Measurements from ENCODE around the gene ACBD4.
"Not testable (repeated sequence)": the region's sequence is repeated elsewhere in the genome, so short reads cannot be mapped to it uniquely, and the experiment has no call there.

The ACBD4 gene

GRCh38 chr17:45118691-45119090 is 16.8 kb upstream of the ACBD4 start:
- no peak for DNase-seq

GRCh38 chr17:45119964-45120363 is 15.5 kb upstream of the ACBD4 start:
- DNase-seq = no peak

DNA sequence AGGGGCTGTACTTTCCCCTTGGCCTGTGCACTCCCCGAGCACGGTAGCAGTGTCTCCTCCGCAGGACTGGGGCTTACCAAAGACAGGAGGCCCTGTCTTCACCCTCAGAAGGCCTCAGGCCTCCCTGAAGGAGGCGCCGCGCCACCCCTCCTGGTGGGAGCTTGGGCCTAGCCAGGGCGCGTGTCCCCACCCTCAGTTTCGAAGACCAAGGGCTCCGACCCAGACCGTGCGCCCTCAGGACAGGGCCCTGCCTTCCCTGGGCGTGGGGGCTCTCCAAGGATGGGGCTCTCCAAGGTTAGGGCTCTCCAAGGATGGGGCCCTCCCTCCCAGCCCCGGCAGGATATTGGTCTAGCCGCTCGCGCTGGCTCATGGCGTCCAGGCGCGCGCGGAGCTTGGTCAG is 14.9 kb upstream of the ACBD4 start:
- no peak for DNase-seq

- DNase-seq = no peak
Measured at GRCh38 chr17:45121055-45121454, 14.4 kb upstream of the ACBD4 start.

GRCh38 chr17:45123076-45123770 is 12.3 kb upstream of the ACBD4 start:
- no peak for DNase-seq

DNA sequence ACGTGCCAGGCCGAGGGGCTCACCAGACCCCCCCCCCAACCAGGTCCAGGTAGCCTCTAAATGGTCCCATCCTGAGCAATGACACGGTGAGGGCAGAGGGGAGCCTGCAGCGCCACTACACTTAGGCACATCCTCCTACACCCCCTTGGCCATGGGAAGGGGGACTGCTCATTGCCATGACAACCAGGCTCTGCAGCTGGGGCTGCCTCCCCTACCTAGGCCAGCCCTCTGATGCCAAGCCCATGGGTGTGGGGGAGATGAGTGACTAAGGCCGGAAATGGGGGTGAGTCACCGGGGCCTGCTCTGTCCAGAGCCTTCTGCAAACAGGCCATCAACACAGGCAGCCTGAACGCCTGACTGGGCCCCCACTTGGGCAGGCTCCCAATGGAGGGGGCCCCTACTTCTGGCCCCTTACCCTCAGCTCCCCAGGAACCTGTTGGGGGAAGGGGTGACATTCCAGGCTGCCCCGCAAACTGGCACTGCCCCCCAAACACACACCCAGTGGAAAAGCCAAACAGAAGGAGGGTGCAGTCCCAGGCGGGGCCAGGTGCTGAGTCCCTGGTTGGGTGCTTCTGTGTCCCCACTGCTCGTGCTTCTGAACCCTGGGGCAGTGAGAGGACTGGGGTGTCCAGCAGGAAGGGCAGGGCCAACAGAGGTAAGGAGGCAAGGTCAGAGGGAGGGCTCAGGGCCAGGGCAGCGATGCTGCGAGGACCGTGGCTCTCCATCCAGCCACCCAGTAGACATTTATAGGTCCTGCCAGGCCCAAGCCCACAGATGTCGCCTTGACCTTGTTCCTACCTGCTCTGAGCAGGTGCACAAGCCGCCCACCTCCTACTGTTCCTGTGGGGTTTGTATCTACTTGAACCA is 11.3 kb upstream of the ACBD4 start:
- DNase-seq = no peak

- not testable (repeated sequence) for DNase-seq
Measured at GRCh38 chr17:45124797-45125122, 10.7 kb upstream of the ACBD4 start.

DNA sequence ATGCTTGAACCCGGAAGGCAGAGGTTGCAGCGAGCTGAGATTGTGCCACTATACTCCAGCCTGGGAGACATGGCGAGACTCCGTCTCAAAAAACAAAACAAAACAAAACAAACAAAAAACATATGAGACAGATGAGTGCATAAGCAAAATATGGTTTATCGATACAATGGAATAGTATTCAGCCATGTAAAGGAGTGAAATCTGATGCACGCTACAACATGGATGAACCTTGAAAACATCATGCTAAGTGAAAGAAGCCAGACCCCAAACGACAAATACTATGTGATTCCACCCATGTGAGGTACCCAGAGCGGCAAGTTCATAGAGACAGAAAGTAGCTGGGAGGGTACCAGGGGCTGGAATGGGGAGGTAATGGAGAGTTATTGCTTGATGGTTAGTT is 10.0 kb upstream of the ACBD4 start:
- no peak for DNase-seq

DNA sequence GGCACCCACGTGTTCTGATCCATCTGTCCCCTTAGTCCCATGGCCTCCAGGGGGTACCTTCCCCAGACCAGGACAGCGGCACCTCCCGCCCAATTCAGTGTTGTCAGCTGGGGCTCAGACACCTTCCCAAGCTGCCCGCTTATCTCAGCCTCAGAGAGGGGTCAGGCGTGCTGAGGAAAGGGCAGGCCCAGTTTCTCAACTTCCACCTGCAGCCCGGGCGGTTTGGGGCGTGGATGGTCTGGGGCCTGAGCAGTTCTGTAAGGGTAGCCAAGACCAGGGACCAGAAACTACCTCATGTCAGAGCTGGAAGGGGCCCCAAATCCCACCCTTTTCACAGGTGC is 8.3 kb upstream of the ACBD4 start:
- no peak for DNase-seq

- DNase-seq = no peak
Measured at GRCh38 chr17:45127548-45128300, 7.8 kb upstream of the ACBD4 start.

- no peak for DNase-seq
Measured at GRCh38 chr17:45128331-45128730, 7.2 kb upstream of the ACBD4 start.

DNA sequence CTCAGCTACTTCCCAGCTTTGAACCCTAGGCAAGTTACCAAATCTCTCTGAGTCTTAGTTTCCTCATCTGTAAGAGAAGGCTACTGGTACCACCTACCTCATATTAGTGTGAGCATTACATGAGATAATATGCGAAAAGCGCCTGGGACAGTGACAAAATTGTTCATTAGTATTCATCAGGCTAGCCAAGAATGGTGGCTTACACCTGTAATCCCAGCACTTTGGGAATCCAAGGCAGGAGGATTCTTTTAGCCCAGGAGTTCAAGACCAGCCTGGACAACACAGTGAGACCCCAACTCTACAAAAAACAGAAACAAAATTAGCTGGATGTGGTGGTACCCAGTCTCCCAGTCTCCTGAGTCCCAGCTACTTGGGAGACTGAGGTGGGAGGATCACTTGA is 6.5 kb upstream of the ACBD4 start:
- no peak for DNase-seq

DNA sequence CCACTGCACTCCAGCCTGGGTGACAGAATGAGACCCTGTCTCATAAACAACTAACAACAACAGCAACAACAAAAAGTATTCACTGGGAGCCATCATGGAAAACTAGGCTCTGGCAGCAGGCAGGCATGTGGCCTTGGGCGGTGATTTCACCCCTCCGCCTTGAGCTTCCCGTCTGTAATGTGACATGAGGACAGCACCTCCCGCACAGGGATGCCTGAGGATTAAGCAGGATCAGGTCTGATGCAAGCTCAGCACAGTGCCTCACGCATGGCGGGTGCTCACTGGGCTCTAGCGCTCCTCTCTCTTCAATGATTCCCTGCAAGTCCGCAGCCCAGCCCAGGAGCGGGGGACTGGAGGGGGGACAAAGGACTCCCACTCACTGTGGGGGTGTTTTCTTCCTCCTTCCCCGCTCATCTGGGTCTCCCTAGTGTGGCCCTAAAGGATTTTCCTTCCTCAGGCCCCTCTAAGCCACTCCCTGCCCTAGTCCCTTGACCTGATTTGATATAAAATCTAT is 6.0 kb upstream of the ACBD4 start:
- DNase-seq = no peak

- no peak for DNase-seq
Measured at GRCh38 chr17:45129940-45130680, 5.4 kb upstream of the ACBD4 start.

GRCh38 chr17:45130681-45131615 is 4.5 kb upstream of the ACBD4 start:
- no peak for DNase-seq

DNA sequence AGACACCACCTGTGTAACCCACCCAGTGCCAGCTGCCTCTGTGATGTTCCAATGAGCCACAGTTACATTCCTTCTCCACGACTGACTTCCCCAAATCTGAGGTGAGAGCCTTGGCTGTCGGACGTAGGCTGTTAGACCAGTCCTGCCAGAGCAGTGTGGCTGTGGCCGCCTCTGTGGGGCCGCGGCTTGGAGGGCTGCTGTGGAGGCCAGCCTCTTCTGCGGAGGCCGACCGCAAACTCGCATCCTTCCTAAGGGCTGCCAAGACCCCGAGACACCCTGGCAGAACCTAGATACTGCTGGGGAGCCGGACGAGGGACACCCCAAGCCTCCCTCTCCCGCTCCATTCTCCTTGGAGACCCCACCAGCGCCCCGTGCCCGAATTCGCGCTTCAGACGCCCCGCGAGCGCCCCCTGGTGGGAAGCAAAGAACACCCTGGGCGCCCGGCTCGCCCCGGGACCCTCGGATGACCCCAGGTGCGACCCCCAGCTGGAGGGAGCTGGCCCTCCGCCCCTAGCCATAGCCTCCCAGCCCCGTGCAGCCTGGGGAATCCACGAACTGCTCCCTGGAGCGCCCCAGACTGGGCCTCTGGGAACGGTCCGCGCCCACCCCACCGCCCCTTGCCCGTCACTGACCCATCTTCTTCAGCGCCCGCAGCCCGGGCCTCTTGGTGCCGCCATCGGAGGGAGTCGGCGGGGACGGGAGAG is 3.7 kb upstream of the ACBD4 start:
- DNase-seq = peak; percentile 78

GRCh38 chr17:45132320-45132571 is 3.2 kb upstream of the ACBD4 start, which contains the start of gene PLCD3:
Gene PLCD3 (minus strand): TSS chr17:45132515. CDS start chr17:45132410, 105 bp downstream.
- no peak for DNase-seq

DNA sequence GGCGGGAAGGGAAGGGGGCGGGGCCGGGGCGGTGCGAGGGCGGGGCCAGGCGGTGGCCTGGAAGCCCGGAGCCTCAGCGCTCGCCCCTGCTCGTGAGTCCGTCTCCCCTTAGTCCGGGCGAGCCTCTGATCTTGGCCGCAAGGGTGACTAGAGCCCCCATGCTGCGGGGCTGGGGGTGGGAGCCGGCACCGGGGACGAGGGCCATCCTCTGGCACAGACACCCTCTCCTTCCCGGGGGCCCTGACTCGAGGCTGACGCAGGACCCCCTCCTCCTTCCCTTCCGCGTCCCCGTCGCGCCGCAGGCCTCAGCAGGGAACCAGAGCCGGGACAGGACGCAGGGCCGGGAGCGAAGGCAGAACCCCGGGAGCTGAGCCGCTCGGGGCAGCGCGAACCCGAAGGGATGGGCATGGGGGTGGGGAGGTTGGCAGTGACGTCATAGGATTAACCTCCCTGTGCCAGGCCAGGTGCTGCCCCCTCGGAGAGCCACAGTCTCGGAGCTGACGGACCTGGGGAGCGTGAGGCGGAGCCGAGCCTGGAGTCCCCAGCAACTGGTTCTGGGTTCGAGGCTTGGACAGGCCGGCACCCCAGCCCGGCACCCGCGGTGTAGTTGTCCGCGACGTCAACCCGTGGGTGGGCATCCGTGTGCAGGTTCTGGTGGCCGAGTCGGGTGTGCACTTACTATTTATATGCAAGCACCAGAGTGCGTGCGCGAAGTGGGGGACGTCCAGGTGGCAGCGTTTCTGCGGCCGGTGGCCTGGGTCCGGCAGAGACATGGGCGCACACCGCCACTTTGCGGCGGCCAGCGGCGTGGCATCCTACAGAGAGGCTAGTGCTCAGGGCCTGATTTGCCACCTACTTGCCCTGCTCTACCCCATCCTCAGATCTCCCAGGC is 2.7 kb upstream of the ACBD4 start:
- DNase-seq = peak; percentile 93

- DNase-seq = no peak
Measured at GRCh38 chr17:45135978-45136791, 698 bp downstream of the ACBD4 start.

Data from right kidney (tissue), 1 donor.